HEK293 (cell line): ENCODE measurements around the gene ZNF783.

Experiments used
- AEBP2 ChIP-seq: fragments of 450-650 bp; formaldehyde crosslinking; IDR thresholded peaks from 2 replicates; pipeline ENCODE4 v1.5.1; 2016; ENCODE audit warnings: missing biosample characterization, missing genetic modification characterization, borderline replicate concordance
- GLIS1 ChIP-seq: fragments of 450-650 bp; formaldehyde crosslinking; IDR thresholded peaks from 2 replicates; pipeline ENCODE4 v1.5.1; 2016; ENCODE audit warnings: missing biosample characterization, missing genetic modification characterization
- IKZF3 ChIP-seq: fragments of 450-650 bp; IDR thresholded peaks from 2 replicates; pipeline ENCODE4 v1.5.0; 2018; ENCODE audit warnings: missing biosample characterization, mild to moderate bottlenecking, missing genetic modification characterization, moderate library complexity
- INSM2 ChIP-seq: fragments of 450-650 bp; formaldehyde crosslinking; IDR thresholded peaks from 2 replicates; pipeline ENCODE4 v1.5.1; 2016; ENCODE audit warnings: missing biosample characterization, missing genetic modification characterization
- KLF8 ChIP-seq: fragments of 450-650 bp; formaldehyde crosslinking; IDR thresholded peaks from 2 replicates; pipeline ENCODE4 v1.5.1; 2016; ENCODE audit warnings: missing biosample characterization, missing genetic modification characterization
- MYNN ChIP-seq: fragments of 450-650 bp; formaldehyde crosslinking; IDR thresholded peaks from 2 replicates; pipeline ENCODE4 v1.5.1; 2016; ENCODE audit warnings: missing biosample characterization, missing genetic modification characterization, borderline replicate concordance
- OSR2 ChIP-seq: fragments of 450-650 bp; formaldehyde crosslinking; IDR thresholded peaks from 2 replicates; pipeline ENCODE4 v1.5.1; 2016; ENCODE audit warnings: missing biosample characterization, missing genetic modification characterization
- PRDM1 ChIP-seq: fragments of 450-650 bp; formaldehyde crosslinking; IDR thresholded peaks from 2 replicates; pipeline ENCODE4; 2016; ENCODE audit warnings: missing biosample characterization, missing genetic modification characterization
- SCRT2 ChIP-seq: fragments of 450-650 bp; formaldehyde crosslinking; IDR thresholded peaks from 2 replicates; pipeline ENCODE4 v1.5.1; 2016; ENCODE audit warnings: missing biosample characterization, missing genetic modification characterization
- SP7 ChIP-seq: fragments of 450-650 bp; formaldehyde crosslinking; IDR thresholded peaks from 2 replicates; pipeline ENCODE4 v1.5.1; 2016; ENCODE audit warnings: missing biosample characterization, missing genetic modification characterization
- ZBTB17 ChIP-seq: fragments of 450-650 bp; formaldehyde crosslinking; IDR thresholded peaks from 2 replicates; pipeline ENCODE4 v1.5.1; 2016; ENCODE audit warnings: missing biosample characterization, missing genetic modification characterization
- ZBTB20 ChIP-seq: fragments of 450-650 bp; formaldehyde crosslinking; IDR thresholded peaks from 2 replicates; pipeline ENCODE4 v1.5.1; 2016; ENCODE audit warnings: missing biosample characterization, missing genetic modification characterization
- ZFHX2 ChIP-seq: fragments of 450-650 bp; formaldehyde crosslinking; conservative IDR thresholded peaks from 2 replicates; pipeline ENCODE4 v1.5.1; 2016; ENCODE audit warnings: missing biosample characterization, missing genetic modification characterization
- ZNF112 ChIP-seq: fragments of 450-650 bp; formaldehyde crosslinking; IDR thresholded peaks from 2 replicates; pipeline ENCODE4 v1.5.0; 2017; ENCODE audit warnings: missing biosample characterization, missing genetic modification characterization
- ZNF146 ChIP-seq: fragments of 450-650 bp; formaldehyde crosslinking; IDR thresholded peaks from 2 replicates; pipeline ENCODE4 v1.5.1; 2016; ENCODE audit warnings: missing biosample characterization, missing genetic modification characterization
- ZNF155 ChIP-seq: fragments of 450-650 bp; formaldehyde crosslinking; IDR thresholded peaks from 2 replicates; pipeline ENCODE4 v1.5.1; 2016; ENCODE audit warnings: missing biosample characterization, missing genetic modification characterization
- ZNF24 ChIP-seq: fragments of 450-650 bp; formaldehyde crosslinking; IDR thresholded peaks from 2 replicates; pipeline ENCODE4 v1.5.1; 2016; ENCODE audit warnings: missing biosample characterization, missing genetic modification characterization
- ZNF26 ChIP-seq: fragments of 450-650 bp; formaldehyde crosslinking; IDR thresholded peaks from 2 replicates; pipeline ENCODE4 v1.5.1; 2016; ENCODE audit warnings: missing biosample characterization, missing genetic modification characterization
- ZNF350 ChIP-seq: fragments of 450-650 bp; formaldehyde crosslinking; IDR thresholded peaks from 2 replicates; pipeline ENCODE4 v1.5.0; 2017; ENCODE audit warnings: missing biosample characterization, mild to moderate bottlenecking, missing genetic modification characterization
- ZNF366 ChIP-seq: fragments of 450-650 bp; formaldehyde crosslinking; conservative IDR thresholded peaks from 2 replicates; pipeline ENCODE4 v1.5.1; 2016; ENCODE audit warnings: missing biosample characterization, missing genetic modification characterization
- ZNF433 ChIP-seq: fragments of 450-650 bp; formaldehyde crosslinking; IDR thresholded peaks from 2 replicates; pipeline ENCODE4 v1.5.1; 2016; ENCODE audit warnings: missing biosample characterization, missing genetic modification characterization, low read depth
- ZNF544 ChIP-seq: fragments of 450-650 bp; formaldehyde crosslinking; IDR thresholded peaks from 2 replicates; pipeline ENCODE4 v1.5.0; 2017; ENCODE audit warnings: missing biosample characterization, missing genetic modification characterization
- ZNF548 ChIP-seq: fragments of 450-650 bp; formaldehyde crosslinking; IDR thresholded peaks from 2 replicates; pipeline ENCODE4 v1.5.1; 2016; ENCODE audit warnings: missing biosample characterization, missing genetic modification characterization
- ZNF549 ChIP-seq: fragments of 450-650 bp; IDR thresholded peaks from 2 replicates; pipeline ENCODE4 v1.5.1; 2018; ENCODE audit warnings: missing biosample characterization, missing genetic modification characterization, mild to moderate bottlenecking, inconsistent platforms, moderate library complexity
- ZNF558 ChIP-seq: fragments of 450-650 bp; formaldehyde crosslinking; IDR thresholded peaks from 2 replicates; pipeline ENCODE4 v1.5.1; 2016; ENCODE audit warnings: missing biosample characterization, missing genetic modification characterization
- ZNF585B ChIP-seq: fragments of 450-650 bp; formaldehyde crosslinking; IDR thresholded peaks from 2 replicates; pipeline ENCODE4 v1.5.1; 2016; ENCODE audit warnings: missing biosample characterization, missing genetic modification characterization
- ZNF600 ChIP-seq: fragments of 450-650 bp; formaldehyde crosslinking; IDR thresholded peaks from 2 replicates; pipeline ENCODE4 v1.5.1; 2016; ENCODE audit warnings: missing biosample characterization, missing genetic modification characterization
- ZNF658 ChIP-seq: fragments of 450-650 bp; formaldehyde crosslinking; IDR thresholded peaks from 2 replicates; pipeline ENCODE4; 2016; ENCODE audit warnings: missing biosample characterization, missing genetic modification characterization
- ZNF830 ChIP-seq: fragments of 450-650 bp; IDR thresholded peaks from 2 replicates; pipeline ENCODE4 v1.5.0; 2018; ENCODE audit warnings: missing biosample characterization, missing genetic modification characterization, low read depth, mild to moderate bottlenecking, moderate library complexity
- ZSCAN16 ChIP-seq: fragments of 450-650 bp; formaldehyde crosslinking; IDR thresholded peaks from 2 replicates; pipeline ENCODE4 v1.5.1; 2016; ENCODE audit warnings: missing biosample characterization, missing genetic modification characterization
- ZXDB ChIP-seq: fragments of 450-650 bp; formaldehyde crosslinking; IDR thresholded peaks from 2 replicates; pipeline ENCODE4 v1.5.1; 2016; ENCODE audit warnings: missing biosample characterization, missing genetic modification characterization
- TF ChIP-seq, protein P1 (sequence below): sonication (generic); formaldehyde crosslinking; IDR thresholded peaks from 2 replicates; pipeline ENCODE4 v1.8.1; 2022; ENCODE audit warnings: mild to moderate bottlenecking, moderate library complexity, missing genetic modification reagents
- TF ChIP-seq, protein P2 (sequence below): fragments of 450-650 bp; IDR thresholded peaks from 2 replicates; pipeline ENCODE4 v1.5.1; 2018; ENCODE audit warnings: missing biosample characterization, mild to moderate bottlenecking, missing genetic modification characterization
- TF ChIP-seq, protein P3 (sequence below): fragments of 450-650 bp; formaldehyde crosslinking; IDR thresholded peaks from 2 replicates; pipeline ENCODE4; 2016; ENCODE audit warnings: missing biosample characterization, missing genetic modification characterization

ZNF783 gene

GRCh38 chr7:149310113-149310836, 48.3 kb downstream of the ZNF783 start (continued):
- no peak for TF ChIP-seq ZNF585B
- no peak for TF ChIP-seq OSR2 (tag by site-specific recombination)
- no peak for TF ChIP-seq ZNF155 (tag by site-specific recombination)
- TF ChIP-seq, protein P1, sequence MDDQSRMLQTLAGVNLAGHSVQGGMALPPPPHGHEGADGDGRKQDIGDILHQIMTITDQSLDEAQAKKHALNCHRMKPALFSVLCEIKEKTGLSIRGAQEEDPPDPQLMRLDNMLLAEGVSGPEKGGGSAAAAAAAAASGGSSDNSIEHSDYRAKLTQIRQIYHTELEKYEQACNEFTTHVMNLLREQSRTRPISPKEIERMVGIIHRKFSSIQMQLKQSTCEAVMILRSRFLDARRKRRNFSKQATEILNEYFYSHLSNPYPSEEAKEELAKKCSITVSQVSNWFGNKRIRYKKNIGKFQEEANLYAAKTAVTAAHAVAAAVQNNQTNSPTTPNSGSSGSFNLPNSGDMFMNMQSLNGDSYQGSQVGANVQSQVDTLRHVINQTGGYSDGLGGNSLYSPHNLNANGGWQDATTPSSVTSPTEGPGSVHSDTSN, result no peak
- TF ChIP-seq ZNF112 (tag by site-specific recombination), result no peak
- peak; percentile 46; the same call in 1 of the 2 replicates for TF ChIP-seq ZBTB20 (tag by site-specific recombination)
- TF ChIP-seq ZNF26 (tag by site-specific recombination), result no peak
- peak; percentile 59 for TF ChIP-seq SP7 (tag by site-specific recombination)
- TF ChIP-seq, protein P2, sequence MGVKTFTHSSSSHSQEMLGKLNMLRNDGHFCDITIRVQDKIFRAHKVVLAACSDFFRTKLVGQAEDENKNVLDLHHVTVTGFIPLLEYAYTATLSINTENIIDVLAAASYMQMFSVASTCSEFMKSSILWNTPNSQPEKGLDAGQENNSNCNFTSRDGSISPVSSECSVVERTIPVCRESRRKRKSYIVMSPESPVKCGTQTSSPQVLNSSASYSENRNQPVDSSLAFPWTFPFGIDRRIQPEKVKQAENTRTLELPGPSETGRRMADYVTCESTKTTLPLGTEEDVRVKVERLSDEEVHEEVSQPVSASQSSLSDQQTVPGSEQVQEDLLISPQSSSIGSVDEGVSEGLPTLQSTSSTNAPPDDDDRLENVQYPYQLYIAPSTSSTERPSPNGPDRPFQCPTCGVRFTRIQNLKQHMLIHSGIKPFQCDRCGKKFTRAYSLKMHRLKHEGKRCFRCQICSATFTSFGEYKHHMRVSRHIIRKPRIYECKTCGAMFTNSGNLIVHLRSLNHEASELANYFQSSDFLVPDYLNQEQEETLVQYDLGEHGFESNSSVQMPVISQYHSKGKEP, result 0 out of 2 replicates have a peak, but pooled peaks have one; percentile 63
- no peak for TF ChIP-seq ZNF350
- TF ChIP-seq AEBP2 (tag by site-specific recombination), result no peak
- TF ChIP-seq ZNF544 (tag by site-specific recombination), result no peak
- no peak for TF ChIP-seq INSM2 (tag by site-specific recombination)
- no peak for TF ChIP-seq ZFHX2 (tag by site-specific recombination)
- no peak for TF ChIP-seq ZNF830
- TF ChIP-seq GLIS1 (tag by site-specific recombination), result no peak
- TF ChIP-seq ZNF558 (tag by site-specific recombination), result no peak
- TF ChIP-seq ZNF548 (tag by site-specific recombination), result no peak
- TF ChIP-seq ZNF658 (tag by site-specific recombination), result no peak
- TF ChIP-seq KLF8 (tag by site-specific recombination), result peak; percentile 40; the same call in 1 of the 2 replicates
- peak; percentile 98 for TF ChIP-seq ZBTB17 (tag by site-specific recombination)
- TF ChIP-seq ZNF600 (tag by site-specific recombination), result no peak
- no peak for TF ChIP-seq ZXDB (tag by site-specific recombination)
- no peak for TF ChIP-seq ZNF549 (tag by site-specific recombination)
- TF ChIP-seq ZNF146, result no peak
- peak; percentile 82 for TF ChIP-seq SCRT2 (tag by site-specific recombination)
- no peak for TF ChIP-seq IKZF3 (tag by site-specific recombination)
- TF ChIP-seq, protein P3, sequence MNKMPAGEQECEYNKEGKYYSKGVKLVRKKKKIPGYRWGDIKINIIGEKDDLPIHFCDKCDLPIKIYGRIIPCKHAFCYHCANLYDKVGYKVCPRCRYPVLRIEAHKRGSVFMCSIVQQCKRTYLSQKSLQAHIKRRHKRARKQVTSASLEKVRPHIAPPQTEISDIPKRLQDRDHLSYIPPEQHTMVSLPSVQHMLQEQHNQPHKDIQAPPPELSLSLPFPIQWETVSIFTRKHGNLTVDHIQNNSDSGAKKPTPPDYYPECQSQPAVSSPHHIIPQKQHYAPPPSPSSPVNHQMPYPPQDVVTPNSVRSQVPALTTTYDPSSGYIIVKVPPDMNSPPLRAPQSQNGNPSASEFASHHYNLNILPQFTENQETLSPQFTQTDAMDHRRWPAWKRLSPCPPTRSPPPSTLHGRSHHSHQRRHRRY (tag by site-specific recombination), result no peak
- peak; percentile 60; the same call in 1 of the 2 replicates for TF ChIP-seq ZNF24 (tag by site-specific recombination)
- TF ChIP-seq ZSCAN16 (tag by site-specific recombination), result no peak
- peak; percentile 98 for TF ChIP-seq ZNF366 (tag by site-specific recombination)
- TF ChIP-seq ZNF433, result no peak
- TF ChIP-seq PRDM1 (tag by site-specific recombination), result no peak
- no peak for TF ChIP-seq MYNN
